Stimulated activated CD4-positive, alpha-beta T cell treated with anti-CD3 and anti-CD28 coated beads, Interleukin-1b, Interleukin-23, amount 100 ng/mL, for 24 hours (primary cell): ENCODE measurements around the gene SPATA21.
"Not testable (repeated sequence)": the region's sequence is repeated elsewhere in the genome, so short reads cannot be mapped to it uniquely, and the experiment has no call there.

ENCODE experiments used
- DNase-seq, 4 experiments: peaks; one replicate each; pipeline ENCODE4 v3.0.0-alpha.2; 2020; ENCODE audit warnings: low read depth in 4 of 4, low spot score in 1 of 4

SPATA21 gene

GRCh38 chr1:16436946-16437474 lies at the start of gene SPATA21:
Gene SPATA21 (minus strand): TSS chr1:16437424. CDS start chr1:16431371, 6,053 bp downstream.
- no peak for DNase-seq

- DNase-seq: not testable (repeated sequence)
Observed at GRCh38 chr1:16487011-16487410, 49.8 kb upstream of the SPATA21 start.

- DNase-seq: not testable (repeated sequence)
Observed at GRCh38 chr1:16486316-16486715, 49.1 kb upstream of the SPATA21 start.

- no peak for DNase-seq
Observed at GRCh38 chr1:16484931-16485330, 47.7 kb upstream of the SPATA21 start.

- no peak for DNase-seq
Observed at GRCh38 chr1:16484501-16484835, 47.2 kb upstream of the SPATA21 start.

GRCh38 chr1:16483639-16484500 lies 46.6 kb upstream of the SPATA21 start:
- DNase-seq: not testable (repeated sequence)

GRCh38 chr1:16483146-16483545 lies 45.9 kb upstream of the SPATA21 start:
- DNase-seq: not testable (repeated sequence)

- DNase-seq: no peak
Observed at GRCh38 chr1:16478091-16478490, 40.9 kb upstream of the SPATA21 start.

GRCh38 chr1:16475771-16476770 lies 38.8 kb upstream of the SPATA21 start:
- DNase-seq: not testable (repeated sequence)

GRCh38 chr1:16474891-16475290 lies 37.7 kb upstream of the SPATA21 start:
- DNase-seq: not testable (repeated sequence)

GRCh38 chr1:16474166-16474800 lies 37.1 kb upstream of the SPATA21 start:
- DNase-seq: no peak

- DNase-seq: no peak
Observed at GRCh38 chr1:16468558-16468957, 31.3 kb upstream of the SPATA21 start.

- DNase-seq: no peak
Observed at GRCh38 chr1:16464917-16465625, 27.8 kb upstream of the SPATA21 start.

GRCh38 chr1:16462773-16463330 lies 25.6 kb upstream of the SPATA21 start:
- no peak for DNase-seq

- no peak for DNase-seq
Observed at GRCh38 chr1:16461681-16462080, 24.5 kb upstream of the SPATA21 start.

- DNase-seq: no peak
Observed at GRCh38 chr1:16459352-16459925, 22.2 kb upstream of the SPATA21 start.

- DNase-seq: no peak
Observed at GRCh38 chr1:16458831-16459230, 21.6 kb upstream of the SPATA21 start.

GRCh38 chr1:16456151-16456550 lies 18.9 kb upstream of the SPATA21 start:
- not testable (repeated sequence) for DNase-seq

GRCh38 chr1:16454909-16455308 lies 17.7 kb upstream of the SPATA21 start:
- not testable (repeated sequence) for DNase-seq
